Vagina (tissue), 2 donors: ENCODE measurements around the gene TRAPPC10.

Experiments used
- POLR2A ChIP-seq, 2 donors: fragments of 450-650 bp; IDR thresholded peaks; one replicate each; pipeline ENCODE4 v1.6.1; 2017; ENCODE audit warnings: antibody characterized with exemption in 2 of 2, mild to moderate bottlenecking in 2 of 2, moderate library complexity in 2 of 2
- POLR2AphosphoS5 ChIP-seq, 2 donors: sonication (generic); formaldehyde crosslinking; IDR thresholded peaks; one replicate each; pipeline ENCODE4 v1.9.0; 2017; ENCODE audit warnings: antibody characterized with exemption in 2 of 2, mild to moderate bottlenecking in 2 of 2, low read depth in 1 of 2; ENCODE audit not compliant: insufficient read depth in 1 of 2
- TF ChIP-seq, protein P1 (sequence below), 3 experiments: fragments of 450-650 bp in 2 of 3; fragments of 200-600 bp in 1 of 3; sonication (generic) in 1 of 3; IDR thresholded peaks; one replicate each; pipeline ENCODE4 v1.5.1; 2017 to 2019; ENCODE audit warnings: antibody characterized with exemption in 3 of 3, mild to moderate bottlenecking in 2 of 3, moderate library complexity in 2 of 3

DNA sequence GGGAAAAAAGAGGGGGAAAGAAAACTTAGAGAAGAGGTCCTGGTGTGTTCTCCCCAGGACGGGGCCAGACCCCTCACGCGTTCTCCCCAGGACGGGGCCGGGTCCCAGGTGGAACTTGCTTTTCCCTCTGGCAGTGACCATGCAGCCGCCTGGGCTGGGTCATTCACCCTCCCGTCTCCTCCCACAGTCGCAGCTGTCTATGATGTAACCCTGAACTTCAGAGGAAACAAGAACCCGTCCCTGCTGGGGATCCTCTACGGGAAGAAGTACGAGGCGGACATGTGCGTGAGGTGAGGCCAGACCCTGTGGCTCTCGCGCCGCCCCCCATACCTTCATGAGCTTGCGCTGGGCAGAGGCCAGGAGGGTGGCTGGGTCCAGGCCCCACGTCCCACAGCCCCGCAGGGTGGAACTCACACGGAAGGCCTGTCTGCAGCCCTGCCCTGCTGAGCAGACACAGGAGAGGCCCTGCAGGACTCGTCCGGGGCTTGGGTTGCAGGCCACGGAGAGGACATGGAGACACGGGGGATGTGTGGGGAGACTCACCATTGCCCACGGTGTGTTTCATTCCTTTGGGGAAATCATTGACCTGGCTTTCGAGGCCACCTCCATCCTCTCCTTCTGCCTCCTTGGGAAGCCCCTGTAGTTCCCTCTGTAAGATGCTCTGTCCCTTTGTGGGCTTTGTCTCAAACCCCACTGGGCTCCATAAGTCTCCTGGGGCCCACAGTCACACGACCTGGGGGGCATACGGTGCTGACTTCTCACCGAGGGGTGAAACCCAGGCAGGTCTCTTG, 40.7 kb upstream of the TRAPPC10 start:
- TF ChIP-seq, protein P1, sequence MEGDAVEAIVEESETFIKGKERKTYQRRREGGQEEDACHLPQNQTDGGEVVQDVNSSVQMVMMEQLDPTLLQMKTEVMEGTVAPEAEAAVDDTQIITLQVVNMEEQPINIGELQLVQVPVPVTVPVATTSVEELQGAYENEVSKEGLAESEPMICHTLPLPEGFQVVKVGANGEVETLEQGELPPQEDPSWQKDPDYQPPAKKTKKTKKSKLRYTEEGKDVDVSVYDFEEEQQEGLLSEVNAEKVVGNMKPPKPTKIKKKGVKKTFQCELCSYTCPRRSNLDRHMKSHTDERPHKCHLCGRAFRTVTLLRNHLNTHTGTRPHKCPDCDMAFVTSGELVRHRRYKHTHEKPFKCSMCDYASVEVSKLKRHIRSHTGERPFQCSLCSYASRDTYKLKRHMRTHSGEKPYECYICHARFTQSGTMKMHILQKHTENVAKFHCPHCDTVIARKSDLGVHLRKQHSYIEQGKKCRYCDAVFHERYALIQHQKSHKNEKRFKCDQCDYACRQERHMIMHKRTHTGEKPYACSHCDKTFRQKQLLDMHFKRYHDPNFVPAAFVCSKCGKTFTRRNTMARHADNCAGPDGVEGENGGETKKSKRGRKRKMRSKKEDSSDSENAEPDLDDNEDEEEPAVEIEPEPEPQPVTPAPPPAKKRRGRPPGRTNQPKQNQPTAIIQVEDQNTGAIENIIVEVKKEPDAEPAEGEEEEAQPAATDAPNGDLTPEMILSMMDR (IDR thresholded peaks at IDR 0.05), result no peak
- TF ChIP-seq POLR2A (IDR thresholded peaks at IDR 0.05), result no peak
- TF ChIP-seq POLR2AphosphoS5 (IDR thresholded peaks at IDR 0.05; ENCODE audit: insufficient read depth in 1 of 2, low read depth in 1 of 2), result peak in 1 of 2 donors; percentile 17
